ENCODE measurements around the gene GABRB1.

Gene GABRB1

GRCh38 chr4:47210828-47211227 lies 179.5 kb downstream of the GABRB1 start:
- DNase-seq (ENCODE audit: low spot score): no peak

- peak; percentile 9 for DNase-seq (ENCODE audit: low spot score)
These were observed 181.7 kb downstream of the GABRB1 start for GRCh38 chr4:47213106-47213505.

- DNase-seq (ENCODE audit: low spot score): peak; percentile 17
These were observed 182.2 kb downstream of the GABRB1 start for GRCh38 chr4:47213539-47213938.

- DNase-seq (ENCODE audit: low spot score): peak; percentile 56
These were observed 182.6 kb downstream of the GABRB1 start for GRCh38 chr4:47213971-47214370.

GRCh38 chr4:47215759-47216158 lies 184.4 kb downstream of the GABRB1 start:
- no peak for DNase-seq (ENCODE audit: low spot score)

GRCh38 chr4:47217291-47217690 lies 185.9 kb downstream of the GABRB1 start:
- no peak for DNase-seq (ENCODE audit: low spot score)

GRCh38 chr4:47217884-47218283 lies 186.5 kb downstream of the GABRB1 start:
- DNase-seq (ENCODE audit: low spot score): no peak

GRCh38 chr4:47218631-47219030 lies 187.3 kb downstream of the GABRB1 start:
- no peak for DNase-seq (ENCODE audit: low spot score)

- DNase-seq (ENCODE audit: low spot score): no peak
These were observed 188.2 kb downstream of the GABRB1 start for GRCh38 chr4:47219586-47219985.

- DNase-seq (ENCODE audit: low spot score): no peak
These were observed 190.4 kb downstream of the GABRB1 start for GRCh38 chr4:47221721-47222120.

GRCh38 chr4:47222276-47222675 lies 190.9 kb downstream of the GABRB1 start:
- no peak for DNase-seq (ENCODE audit: low spot score)

GRCh38 chr4:47224361-47224760 lies 193.0 kb downstream of the GABRB1 start:
- DNase-seq (ENCODE audit: low spot score): no peak

- DNase-seq (ENCODE audit: low spot score): no peak
These were observed 204.4 kb downstream of the GABRB1 start for GRCh38 chr4:47235721-47236120.

GRCh38 chr4:47238667-47239066 lies 207.3 kb downstream of the GABRB1 start:
- no peak for DNase-seq (ENCODE audit: low spot score)

GRCh38 chr4:47239649-47240048 lies 208.3 kb downstream of the GABRB1 start:
- DNase-seq (ENCODE audit: low spot score): no peak

- no peak for DNase-seq (ENCODE audit: low spot score)
These were observed 220.2 kb downstream of the GABRB1 start for GRCh38 chr4:47251348-47252135.

- no peak for DNase-seq (ENCODE audit: low spot score)
These were observed 232.4 kb downstream of the GABRB1 start for GRCh38 chr4:47263721-47264120.

- peak; percentile 77 for DNase-seq (ENCODE audit: low spot score)
These were observed 239.0 kb downstream of the GABRB1 start for GRCh38 chr4:47270201-47270888.

GRCh38 chr4:47271291-47271690 lies 239.9 kb downstream of the GABRB1 start:
- DNase-seq (ENCODE audit: low spot score): no peak

- DNase-seq (ENCODE audit: low spot score): no peak
These were observed 243.5 kb downstream of the GABRB1 start for GRCh38 chr4:47274901-47275300.

GRCh38 chr4:47275595-47275994 lies 244.2 kb downstream of the GABRB1 start:
- DNase-seq (ENCODE audit: low spot score): no peak

GRCh38 chr4:47278631-47279030 lies 247.3 kb downstream of the GABRB1 start:
- no peak for DNase-seq (ENCODE audit: low spot score)

GRCh38 chr4:47287735-47288134 lies 256.4 kb downstream of the GABRB1 start:
- no peak for DNase-seq (ENCODE audit: low spot score)

GRCh38 chr4:47289805-47290204 lies 258.4 kb downstream of the GABRB1 start:
- DNase-seq (ENCODE audit: low spot score): no peak
